IMR-90 (cell line): Measurements from ENCODE around the gene CDKAL1. TPM values are rescaled to one million over a fixed set of nuclear protein-coding genes. Genes with fewer than 3 reads are reported as not detected.

ENCODE experiments used
- ATAC-seq: fragments of 200-7000 bp; cut with Tn5 transposase; 2 replicates; pipeline ENCODE4 v1.9.1; 2020; ENCODE audit warnings: low read depth, mild to moderate bottlenecking, moderate library complexity
- BruUV-seq: library from RNA; stranded (reverse); fragments of 400-500 nt; replicated peaks from 2 replicates; lab custom pipeline; 2021; lab: Mats Ljungman, UMichigan
- CTCF ChIA-PET: fragments of 300-600 bp; formaldehyde crosslinking; extraction: SDS; loops from one replicate; lab custom pipeline; 2021; ENCODE audit warnings: antibody characterized with exemption; lab: Yijun Ruan, JAX
- POLR2A ChIA-PET: fragments of 300-600 bp; sonication (Branson Sonifier 250); formaldehyde crosslinking; loops from one replicate; lab custom pipeline; 2022; ENCODE audit warnings: antibody characterized with exemption; ENCODE audit not compliant: unreplicated experiment; lab: Charles Lee
- DNase-seq: peaks from one replicate; pipeline ENCODE4 v3.0.0; 2013
- H2AFZ ChIP-seq: replicated peaks from 2 replicates; pipeline ENCODE3; 2013; ENCODE audit warnings: low read length, mild to moderate bottlenecking; ENCODE audit not compliant: poor library complexity
- H2AK5ac ChIP-seq: 2 replicates; pipeline ENCODE4 v1.6.1; 2013; ENCODE audit warnings: low read depth, low read length, inconsistent platforms
- H2AK9ac ChIP-seq: replicated peaks from 2 replicates; pipeline ENCODE3; 2013; ENCODE audit warnings: mild to moderate bottlenecking, low read depth, low read length, moderate library complexity; ENCODE audit not compliant: poor library complexity
- H2BK120ac ChIP-seq: 2 replicates; pipeline ENCODE4 v1.6.1; 2013; ENCODE audit warnings: low read depth, low read length, inconsistent platforms
- H2BK15ac ChIP-seq: 3 replicates; pipeline ENCODE4 v1.6.1; 2013; ENCODE audit warnings: low read depth, low read length, inconsistent platforms
- H2BK20ac ChIP-seq: 2 replicates; pipeline ENCODE4 v1.6.1; 2013; ENCODE audit warnings: low read depth, mild to moderate bottlenecking, inconsistent platforms, low read length, moderate library complexity
- H2BK5ac ChIP-seq: 2 replicates; pipeline ENCODE4 v1.6.1; 2013; ENCODE audit warnings: mild to moderate bottlenecking, low read depth, low read length, inconsistent platforms; ENCODE audit not compliant: poor library complexity, severe bottlenecking
- H3K14ac ChIP-seq: replicated peaks from 2 replicates; pipeline ENCODE4 v1.6.1; 2013; ENCODE audit warnings: low read depth, low read length, inconsistent platforms
- H3K18ac ChIP-seq: 2 replicates; pipeline ENCODE4 v1.6.1; 2013; ENCODE audit warnings: low read depth, low read length, control low read depth
- H3K23ac ChIP-seq: 2 replicates; pipeline ENCODE4 v1.6.1; 2013; ENCODE audit warnings: low read depth, low read length, inconsistent platforms
- H3K27ac ChIP-seq: 2 replicates; pipeline ENCODE4 v1.5.1; 2013; ENCODE audit warnings: mild to moderate bottlenecking, control low read depth, low read length; ENCODE audit not compliant: insufficient read depth
- H3K27me3 ChIP-seq: 2 replicates; pipeline ENCODE4 v1.6.1; 2013; ENCODE audit warnings: low read length; ENCODE audit not compliant: control insufficient read depth, insufficient read depth
- H3K36me3 ChIP-seq: 2 replicates; pipeline ENCODE4 v1.6.1; 2013; ENCODE audit warnings: low read length, mixed read lengths; ENCODE audit not compliant: control insufficient read depth, insufficient read depth
- H3K4ac ChIP-seq: 2 replicates; pipeline ENCODE4 v1.6.1; 2013; ENCODE audit warnings: low read depth, low read length, inconsistent platforms
- H3K4me1 ChIP-seq: 2 replicates; pipeline ENCODE4 v1.6.1; 2013; ENCODE audit warnings: low read length, mixed read lengths; ENCODE audit not compliant: control insufficient read depth, insufficient read depth
- H3K4me2 ChIP-seq: 2 replicates; pipeline ENCODE4 v1.6.1; 2013; ENCODE audit warnings: low read depth, mild to moderate bottlenecking, control low read depth, low read length, moderate library complexity
- H3K4me3 ChIP-seq: 2 replicates; pipeline ENCODE4 v1.5.1; 2013; ENCODE audit warnings: low read depth, mild to moderate bottlenecking, control low read depth, low read length, moderate library complexity; ENCODE audit not compliant: insufficient read depth
- H3K56ac ChIP-seq: 2 replicates; pipeline ENCODE4 v1.6.1; 2013; ENCODE audit warnings: low read length, inconsistent platforms; ENCODE audit not compliant: insufficient read depth; ENCODE audit errors: extremely low read depth
- H3K79me1 ChIP-seq, 2 experiments: 2 replicates each; pipeline ENCODE4 v1.6.1; 2013; ENCODE audit warnings: low read length in 2 of 2, inconsistent platforms in 1 of 2, low read depth in 1 of 2
- H3K9ac ChIP-seq: 2 replicates; pipeline ENCODE4 v1.6.1; 2013; ENCODE audit warnings: low read depth, low read length, control low read depth
- H3K9me1 ChIP-seq: 2 replicates; pipeline ENCODE4 v1.6.1; 2013; ENCODE audit warnings: low read length, inconsistent platforms; ENCODE audit not compliant: insufficient read depth
- H3K9me3 ChIP-seq: 2 replicates; pipeline ENCODE4 v1.6.1; 2013; ENCODE audit warnings: low read length; ENCODE audit not compliant: control insufficient read depth, insufficient read depth
- H4K20me1 ChIP-seq: 2 replicates; pipeline ENCODE4 v1.6.1; 2013; ENCODE audit warnings: low read length, inconsistent platforms; ENCODE audit not compliant: insufficient read depth
- H4K5ac ChIP-seq: 2 replicates; pipeline ENCODE4 v1.6.1; 2013; ENCODE audit warnings: mild to moderate bottlenecking, low read depth, low read length, control low read depth
- H4K8ac ChIP-seq, 2 experiments: 2 replicates each; pipeline ENCODE4 v1.6.1; 2013; ENCODE audit warnings: low read depth in 2 of 2, low read length in 2 of 2, control low read depth in 1 of 2, inconsistent platforms in 1 of 2
- H4K91ac ChIP-seq: 2 replicates; pipeline ENCODE4 v1.6.1; 2013; ENCODE audit warnings: low read depth, low read length, inconsistent platforms; ENCODE audit not compliant: insufficient read depth
- BHLHE40 ChIP-seq: fragments of 150-350 bp; IDR thresholded peaks from 2 replicates; pipeline ENCODE4 v1.6.1; 2016; ENCODE audit warnings: mild to moderate bottlenecking, low read depth, low read length
- CEBPB ChIP-seq: IDR thresholded peaks from 2 replicates; pipeline ENCODE4 v1.6.1; 2012; ENCODE audit warnings: low read depth, low read length, improper control_type of control experiment
- CHD1 ChIP-seq: IDR thresholded peaks from 2 replicates; pipeline ENCODE4 v1.6.1; 2012; ENCODE audit warnings: low read depth, low read length, improper control_type of control experiment
- CTCF ChIP-seq: conservative IDR thresholded peaks from 2 replicates; pipeline ENCODE4 v1.5.1; 2012; ENCODE audit warnings: mild to moderate bottlenecking, low read depth, low read length, improper control_type of control experiment
- ELK1 ChIP-seq: fragments of 150-350 bp; IDR thresholded peaks from 2 replicates; pipeline ENCODE4 v1.6.1; 2016; ENCODE audit warnings: low read depth, mild to moderate bottlenecking, low read length, moderate library complexity, borderline replicate concordance
- FOS ChIP-seq: fragments of 150-350 bp; IDR thresholded peaks from 2 replicates; pipeline ENCODE4 v1.6.1; 2016; ENCODE audit warnings: low read depth, low read length
- MAFK ChIP-seq: IDR thresholded peaks from 2 replicates; pipeline ENCODE4 v1.6.1; 2012; ENCODE audit warnings: low read depth, low read length, improper control_type of control experiment
- MXI1 ChIP-seq: IDR thresholded peaks from 2 replicates; pipeline ENCODE4 v1.6.1; 2012; ENCODE audit warnings: low read depth, mild to moderate bottlenecking, low read length, moderate library complexity, borderline replicate concordance
- NFE2L2 ChIP-seq: fragments of 150-350 bp; IDR thresholded peaks from 2 replicates; pipeline ENCODE4 v1.6.1; 2016; ENCODE audit warnings: low read depth, mild to moderate bottlenecking, low read length
- RAD21 ChIP-seq: IDR thresholded peaks from 2 replicates; pipeline ENCODE4 v1.6.1; 2012; ENCODE audit warnings: low read length, improper control_type of control experiment
- RCOR1 ChIP-seq: IDR thresholded peaks from 2 replicates; pipeline ENCODE4 v1.6.1; 2012; ENCODE audit warnings: mild to moderate bottlenecking, low read length, improper control_type of control experiment; ENCODE audit not compliant: insufficient replicate concordance
- RFX5 ChIP-seq: IDR thresholded peaks from 2 replicates; pipeline ENCODE4 v1.8.0; 2012; ENCODE audit warnings: low read depth, mild to moderate bottlenecking, low read length, moderate library complexity
- SMC3 ChIP-seq: fragments of 150-350 bp; IDR thresholded peaks from 2 replicates; pipeline ENCODE4 v1.6.1; 2016; ENCODE audit warnings: low read depth, mild to moderate bottlenecking, antibody characterized with exemption, low read length, moderate library complexity
- WGBS, 2 experiments: methylation state at CpG; one replicate each; pipeline versions ENCODE4 v1.1.5 to v1.1.7; 2013; ENCODE audit warnings: missing lambda C conversion rate in 2 of 2; ENCODE audit not compliant: insufficient read length in 1 of 2; ENCODE audit errors: extremely low coverage in 2 of 2; 5-methylcytosine and 5-hydroxymethylcytosine counted together
- dilution Hi-C: fragments of 300-500 bp; cut with HindIII; formaldehyde crosslinking; loops from one replicate; pipeline ENCODE4 v1.14.3; 2018; ENCODE audit warnings: low sequenced_read_pairs; ENCODE audit not compliant: unreplicated experiment
- in situ Hi-C: fragments of 300-500 bp; cut with MboI; formaldehyde crosslinking; loops from 3 replicates; pipeline ENCODE4 v1.14.3; 2019; ENCODE audit warnings: low sequenced_read_pairs, inconsistent platforms, mixed read lengths
- intact Hi-C: fragments of 100-400 bp; cut with micrococcal nuclease; formaldehyde crosslinking; loops from 2 replicates; pipeline ENCODE4 v1.10.0; 2022
- polyA plus RNA-seq, 3 experiments: library from polyadenylated mRNA; depleted of rRNA; stranded (reverse); fragments of >200 nt; gene quantifications; 2 replicates each; pipeline ENCODE4 v1.2.3, GENCODE V29; 2012; ENCODE audit warnings: low replicate concordance in 1 of 3
- total RNA-seq: library from RNA; depleted of rRNA; stranded (reverse); fragments of >200 nt; gene quantifications from 2 replicates; pipeline ENCODE4 v1.2.3, GENCODE V29; 2012

CDKAL1 gene
- total and polyA plus RNA-seq, 2 of the 4 experiments (the other 2 are of a cell fraction): 3.7 to 13.1 TPM

GRCh38 chr6:20577173-20577688 lies 43.0 kb downstream of the CDKAL1 start:
- BruUV-seq: no TSS peak
- no peak overlapping the region for H4K91ac ChIP-seq
- no peak overlapping the region for H2BK20ac ChIP-seq
- ChIA-PET CTCF (interaction anchor here (0.6 kb wide), 1 partner anchor 504 kb away, joined by 3 read pairs; no protein-coding TSS in a partner anchor), POLR2A (no interaction called here)
- no peak overlapping the region for H3K56ac ChIP-seq
- no peak overlapping the region for H3K14ac ChIP-seq
- no peak overlapping the region for H2BK5ac ChIP-seq
- no peaks in the 10 kb centered on the region for H4K20me1 ChIP-seq
- ATAC-seq (no peak), DNase-seq (no peak)
- no peaks in the 10 kb centered on the region for H3K9me3 ChIP-seq
- H3K27ac ChIP-seq: no peak overlapping the region
- in situ Hi-C loops (no loop called here), intact Hi-C loops (no loop called here), dilution Hi-C loops (no loop called here)
- TF ChIP-seq CTCF: no peak
- TF ChIP-seq SMC3: no peak
- no peak for TF ChIP-seq CHD1
- TF ChIP-seq CEBPB: no peak
- TF ChIP-seq RFX5: no peak
- TF ChIP-seq MXI1: no peak
- TF ChIP-seq FOS: no peak
- no peak for TF ChIP-seq NFE2L2
- TF ChIP-seq RCOR1: no peak
- no peak for TF ChIP-seq MAFK
- no peak for TF ChIP-seq ELK1
- no peak for TF ChIP-seq RAD21
- TF ChIP-seq BHLHE40: no peak
- 0 out of 4 replicates have a peak, but pooled peaks cover 0 to 3% of the 10 kb centered on the region in 2 experiments for H3K79me1 ChIP-seq
- no peak overlapping the region for H2AK9ac ChIP-seq
- no peak overlapping the region for H3K4ac ChIP-seq
- no peaks in the 10 kb centered on the region; the same call in 1 of the 2 replicates for H3K9me1 ChIP-seq
- H2AK5ac ChIP-seq: no peak overlapping the region
- H3K4me1 ChIP-seq: no peaks in the 10 kb centered on the region
- H3K4me3 ChIP-seq: no peak overlapping the region
- H3K9ac ChIP-seq: no peak overlapping the region
- no peak overlapping the region for H3K18ac ChIP-seq
- H3K23ac ChIP-seq: no peak overlapping the region
- H4K5ac ChIP-seq: no peak overlapping the region
- H2AFZ ChIP-seq: no peak overlapping the region
- H3K27me3 ChIP-seq: no peaks in the 10 kb centered on the region
- no peak overlapping the region for H2BK15ac ChIP-seq
- no peak overlapping the region for H4K8ac ChIP-seq
- no CpG with 5 or more reads among the region's 3 CpGs for WGBS, 2 experiments
- H2BK120ac ChIP-seq: no peak overlapping the region
- no peak overlapping the region for H3K4me2 ChIP-seq
- H3K36me3 ChIP-seq: no peaks in the 10 kb centered on the region; the same call in 1 of the 2 replicates
